SK-N-SH (cell line): ENCODE data around the gene DHRS9. TPM values are rescaled to one million over a fixed set of nuclear protein-coding genes. Genes with fewer than 3 reads are reported as not detected.

Experiments used
- CTCF ChIA-PET: fragments of 300-600, 350-600 bp; formaldehyde crosslinking; extraction: SDS; loops from one replicate; lab custom pipeline; 2021; lab: Yijun Ruan, JAX
- POLR2A ChIA-PET: fragments of 350-600 bp; sonication (Branson Sonifier 250); formaldehyde crosslinking; extraction: SDS; loops from one replicate; lab custom pipeline; 2020; ENCODE audit warnings: antibody characterized with exemption, inconsistent platforms; lab: Yijun Ruan, JAX
- DNase-seq: peaks from one replicate; pipeline ENCODE4 v3.0.0; 2012
- H2AFZ ChIP-seq: fragments of 200-600 bp; sonication (generic); 2 replicates; pipeline ENCODE4 v1.8.1; 2016; ENCODE audit warnings: antibody characterized with exemption, mild to moderate bottlenecking, low read depth
- H3F3A ChIP-seq: fragments of 200-600 bp; sonication (generic); replicated peaks from 2 replicates; pipeline ENCODE3; 2016; ENCODE audit warnings: antibody characterized with exemption, mild to moderate bottlenecking; ENCODE audit not compliant: insufficient read depth
- H3K27ac ChIP-seq, 2 experiments: fragments of 200-500 bp in 1 of 2; fragments of 200-600 bp in 1 of 2; sonication (Bioruptor generic) in 1 of 2; sonication (generic), shearing (Covaris generic) in 1 of 2; 2 replicates each; pipeline versions ENCODE4 v1.5.1 to v1.6.1; 2014 to 2016; ENCODE audit warnings: low read depth in 2 of 2, inconsistent platforms in 1 of 2, low read length in 1 of 2, mild to moderate bottlenecking in 1 of 2, mixed read lengths in 1 of 2
- H3K27me3 ChIP-seq: fragments of 200-600 bp; sonication (generic), shearing (Covaris generic); 2 replicates; pipeline ENCODE4 v1.6.1; 2016; ENCODE audit warnings: mixed run types; ENCODE audit not compliant: insufficient read depth
- H3K36me3 ChIP-seq, 2 experiments: fragments of 200-500 bp in 1 of 2; fragments of 200-600 bp in 1 of 2; sonication (Bioruptor generic) in 1 of 2; sonication (generic) in 1 of 2; replicated peaks in 1 of 2; 2 replicates each; pipeline versions ENCODE3 to v1.5.1; 2014 to 2016; ENCODE audit warnings: low read length in 1 of 2, mild to moderate bottlenecking in 1 of 2; ENCODE audit not compliant: insufficient read depth in 2 of 2, control insufficient read depth in 1 of 2
- H3K4me1 ChIP-seq, 2 experiments: fragments of 200-500 bp in 1 of 2; fragments of 200-600 bp in 1 of 2; sonication (Bioruptor generic) in 1 of 2; sonication (generic), shearing (Covaris generic) in 1 of 2; 2 replicates each; pipeline versions ENCODE4 v1.5.1 to v1.6.1; 2014 to 2016; ENCODE audit warnings: low read depth in 1 of 2, low read length in 1 of 2, mixed run types in 1 of 2; ENCODE audit not compliant: insufficient read depth in 2 of 2, control insufficient read depth in 1 of 2
- H3K4me2 ChIP-seq: fragments of 200-600 bp; sonication (generic), shearing (Covaris generic); 2 replicates; pipeline ENCODE4 v1.6.1; 2017; ENCODE audit warnings: mixed run types
- H3K4me3 ChIP-seq, 2 experiments: fragments of 200-500 bp in 1 of 2; fragments of 200-600 bp in 1 of 2; sonication (Bioruptor generic) in 1 of 2; sonication (generic), shearing (Covaris generic) in 1 of 2; 2 replicates each; pipeline versions ENCODE4 v1.5.1 to v1.8.1; 2014 to 2016; ENCODE audit warnings: low read depth in 2 of 2, inconsistent platforms in 1 of 2, low read length in 1 of 2, mild to moderate bottlenecking in 1 of 2, mixed read lengths in 1 of 2, moderate library complexity in 1 of 2
- H3K79me2 ChIP-seq: fragments of 200-600 bp; sonication (generic); 2 replicates; pipeline ENCODE4 v1.8.1; 2017; ENCODE audit warnings: mild to moderate bottlenecking; ENCODE audit not compliant: insufficient read depth
- H3K9ac ChIP-seq: fragments of 200-600 bp; sonication (generic); 2 replicates; pipeline ENCODE4 v1.6.1; 2017; ENCODE audit warnings: mixed run types
- H3K9me2 ChIP-seq: fragments of 200-600 bp; sonication (generic); 2 replicates; pipeline ENCODE4 v1.6.1; 2017; ENCODE audit warnings: mixed run types
- H3K9me3 ChIP-seq: fragments of 200-600 bp; sonication (generic); 2 replicates; pipeline ENCODE4 v1.6.1; 2017; ENCODE audit warnings: mixed run types, mild to moderate bottlenecking, moderate library complexity
- H4K20me1 ChIP-seq: fragments of 200-600 bp; sonication (generic); 2 replicates; pipeline ENCODE4 v1.6.1; 2017; ENCODE audit warnings: mild to moderate bottlenecking, mixed run types; ENCODE audit not compliant: insufficient read depth
- EP300 ChIP-seq, 2 experiments: IDR thresholded peaks; 2 replicates each; pipeline versions ENCODE4 v1.4.0 to v1.6.1; 2012; ENCODE audit warnings: borderline replicate concordance in 1 of 2, low read depth in 1 of 2, low read length in 1 of 2
- EZH2phosphoT487 ChIP-seq: fragments of 200-600 bp; sonication (generic); IDR thresholded peaks from 2 replicates; pipeline ENCODE4 v1.6.1; 2017; ENCODE audit warnings: low read depth, mixed run types, mild to moderate bottlenecking, antibody characterized with exemption, moderate library complexity, borderline replicate concordance
- FOSL2 ChIP-seq: IDR thresholded peaks from 2 replicates; pipeline ENCODE4 v1.4.0; 2012; ENCODE audit warnings: low read depth, mild to moderate bottlenecking, moderate library complexity, borderline replicate concordance
- FOXJ3 ChIP-seq: sonication (generic); formaldehyde crosslinking; IDR thresholded peaks from 2 replicates; pipeline ENCODE4 v1.5.1; 2020; ENCODE audit warnings: mild to moderate bottlenecking, missing genetic modification reagents
- GABPA ChIP-seq: IDR thresholded peaks from 2 replicates; pipeline ENCODE4 v1.4.0; 2012; ENCODE audit warnings: low read depth, mild to moderate bottlenecking
- MXI1 ChIP-seq: IDR thresholded peaks from 2 replicates; pipeline ENCODE4 v1.6.1; 2012; ENCODE audit warnings: mild to moderate bottlenecking, low read depth, low read length, improper control_type of control experiment
- NFIC ChIP-seq: IDR thresholded peaks from 2 replicates; pipeline ENCODE4 v1.4.0; 2012; ENCODE audit warnings: borderline replicate concordance
- NRF1 ChIP-seq: IDR thresholded peaks from 2 replicates; pipeline ENCODE4 v1.6.1; 2012; ENCODE audit warnings: low read depth, mild to moderate bottlenecking, low read length
- POLR2AphosphoS5 ChIP-seq: IDR thresholded peaks from 2 replicates; pipeline ENCODE4 v1.6.1; 2012; ENCODE audit warnings: low read depth, low read length
- RCOR1 ChIP-seq: fragments of 150-350 bp; IDR thresholded peaks from 2 replicates; pipeline ENCODE4 v1.6.1; 2017; ENCODE audit warnings: antibody characterized with exemption, low read length
- SIN3A ChIP-seq: IDR thresholded peaks from 2 replicates; pipeline ENCODE4 v1.6.1; 2012; ENCODE audit warnings: low read depth, mild to moderate bottlenecking, low read length, moderate library complexity, borderline replicate concordance
- SMC3 ChIP-seq: IDR thresholded peaks from 2 replicates; pipeline ENCODE4 v1.6.1; 2012; ENCODE audit warnings: low read depth, low read length, improper control_type of control experiment
- TEAD4 ChIP-seq: IDR thresholded peaks from 2 replicates; pipeline ENCODE4 v1.4.0; 2012; ENCODE audit warnings: mild to moderate bottlenecking, borderline replicate concordance; ENCODE audit not compliant: insufficient read depth
- YY1 ChIP-seq: IDR thresholded peaks from 2 replicates; pipeline ENCODE4 v1.4.0; 2012; ENCODE audit warnings: low read depth, mild to moderate bottlenecking
- WGBS: methylation state at CpG from one replicate; pipeline ENCODE4 v1.1.6; 2017; ENCODE audit warnings: low lambda C conversion rate; 5-methylcytosine and 5-hydroxymethylcytosine counted together
- polyA plus RNA-seq, 3 experiments: library from polyadenylated mRNA; depleted of rRNA; stranded (reverse); fragments of >200 nt; gene quantifications; 2 replicates each; pipeline ENCODE4 v1.2.3, GENCODE V29; 2012
- TF ChIP-seq, protein P1 (sequence below): fragments of 150-350 bp; IDR thresholded peaks from 2 replicates; pipeline ENCODE4 v1.6.1; 2017; ENCODE audit warnings: antibody characterized with exemption, low read length, low read depth, borderline replicate concordance
- TF ChIP-seq, protein P2 (sequence below): fragments of 200-600 bp; sonication (generic); IDR thresholded peaks from 2 replicates; pipeline ENCODE4 v1.6.1; 2017; ENCODE audit warnings: antibody characterized with exemption, mild to moderate bottlenecking, moderate library complexity
- TF ChIP-seq, protein P3 (sequence below): IDR thresholded peaks from 2 replicates; pipeline ENCODE4 v1.4.0; 2012; ENCODE audit warnings: low read depth

DHRS9 gene
- polyA plus RNA-seq, 1 of the 3 experiments (the other 2 are of a cell fraction): not detected

DNA sequence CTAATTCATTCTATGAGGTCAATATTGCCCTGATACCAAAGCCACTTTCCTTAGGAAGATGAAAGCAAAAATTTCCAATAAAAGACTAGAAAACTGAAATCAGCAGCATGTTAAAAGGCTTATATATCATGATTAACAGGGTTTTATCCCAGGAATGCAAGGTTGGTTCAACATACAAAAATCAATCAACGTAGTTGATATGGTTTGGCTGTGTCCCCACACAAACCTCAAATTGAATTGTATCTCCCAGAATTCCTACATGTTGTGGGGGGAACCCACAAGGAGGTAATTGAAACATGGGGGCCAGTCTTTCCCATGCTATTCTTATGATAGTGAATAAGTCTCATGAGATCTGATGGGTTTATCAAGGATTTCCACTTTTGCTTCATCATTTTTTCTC lies 26.5 kb upstream of the DHRS9 start:
- Histone ChIP-seq H3F3A (no peaks in the 10 kb centered on the region), H3K9me2 (no peaks in the 10 kb centered on the region), H3K9ac (no peak overlapping the region), H3K79me2 (no peaks in the 10 kb centered on the region), H3K4me2 (no peak overlapping the region), H3K27me3 (no peaks in the 10 kb centered on the region), H3K9me3 (no peaks in the 10 kb centered on the region), H2AFZ (no peak overlapping the region), H3K4me1 (no peaks in the 10 kb centered on the region), H3K36me3 (no peaks in the 10 kb centered on the region), H3K27ac (no peak overlapping the region), H4K20me1 (no peaks in the 10 kb centered on the region), H3K4me3 (no peak overlapping the region)
- WGBS: 20% methylated on average over 1 of the region's 1 CpG
- no peak for DNase-seq
- TF ChIP-seq TEAD4 (no peak), NRF1 (no peak), EZH2phosphoT487 (no peak), RCOR1 (no peak), NFIC (no peak), YY1 (no peak), FOSL2 (no peak), SMC3 (no peak), SIN3A (no peak), POLR2AphosphoS5 (no peak), FOXJ3 (CRISPR knock-in tag) (no peak), EP300 (IDR thresholded peaks at IDR 0.05; ENCODE audit: borderline replicate concordance in 1 of 2, low read depth in 1 of 2, low read length in 1 of 2) (no peak)
- TF ChIP-seq, protein P1, sequence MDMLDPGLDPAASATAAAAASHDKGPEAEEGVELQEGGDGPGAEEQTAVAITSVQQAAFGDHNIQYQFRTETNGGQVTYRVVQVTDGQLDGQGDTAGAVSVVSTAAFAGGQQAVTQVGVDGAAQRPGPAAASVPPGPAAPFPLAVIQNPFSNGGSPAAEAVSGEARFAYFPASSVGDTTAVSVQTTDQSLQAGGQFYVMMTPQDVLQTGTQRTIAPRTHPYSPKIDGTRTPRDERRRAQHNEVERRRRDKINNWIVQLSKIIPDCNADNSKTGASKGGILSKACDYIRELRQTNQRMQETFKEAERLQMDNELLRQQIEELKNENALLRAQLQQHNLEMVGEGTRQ: no peak
- TF ChIP-seq, protein P2, sequence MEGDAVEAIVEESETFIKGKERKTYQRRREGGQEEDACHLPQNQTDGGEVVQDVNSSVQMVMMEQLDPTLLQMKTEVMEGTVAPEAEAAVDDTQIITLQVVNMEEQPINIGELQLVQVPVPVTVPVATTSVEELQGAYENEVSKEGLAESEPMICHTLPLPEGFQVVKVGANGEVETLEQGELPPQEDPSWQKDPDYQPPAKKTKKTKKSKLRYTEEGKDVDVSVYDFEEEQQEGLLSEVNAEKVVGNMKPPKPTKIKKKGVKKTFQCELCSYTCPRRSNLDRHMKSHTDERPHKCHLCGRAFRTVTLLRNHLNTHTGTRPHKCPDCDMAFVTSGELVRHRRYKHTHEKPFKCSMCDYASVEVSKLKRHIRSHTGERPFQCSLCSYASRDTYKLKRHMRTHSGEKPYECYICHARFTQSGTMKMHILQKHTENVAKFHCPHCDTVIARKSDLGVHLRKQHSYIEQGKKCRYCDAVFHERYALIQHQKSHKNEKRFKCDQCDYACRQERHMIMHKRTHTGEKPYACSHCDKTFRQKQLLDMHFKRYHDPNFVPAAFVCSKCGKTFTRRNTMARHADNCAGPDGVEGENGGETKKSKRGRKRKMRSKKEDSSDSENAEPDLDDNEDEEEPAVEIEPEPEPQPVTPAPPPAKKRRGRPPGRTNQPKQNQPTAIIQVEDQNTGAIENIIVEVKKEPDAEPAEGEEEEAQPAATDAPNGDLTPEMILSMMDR: no peak
- CTCF ChIA-PET: no interaction called here
- POLR2A ChIA-PET: no interaction called here

DNA sequence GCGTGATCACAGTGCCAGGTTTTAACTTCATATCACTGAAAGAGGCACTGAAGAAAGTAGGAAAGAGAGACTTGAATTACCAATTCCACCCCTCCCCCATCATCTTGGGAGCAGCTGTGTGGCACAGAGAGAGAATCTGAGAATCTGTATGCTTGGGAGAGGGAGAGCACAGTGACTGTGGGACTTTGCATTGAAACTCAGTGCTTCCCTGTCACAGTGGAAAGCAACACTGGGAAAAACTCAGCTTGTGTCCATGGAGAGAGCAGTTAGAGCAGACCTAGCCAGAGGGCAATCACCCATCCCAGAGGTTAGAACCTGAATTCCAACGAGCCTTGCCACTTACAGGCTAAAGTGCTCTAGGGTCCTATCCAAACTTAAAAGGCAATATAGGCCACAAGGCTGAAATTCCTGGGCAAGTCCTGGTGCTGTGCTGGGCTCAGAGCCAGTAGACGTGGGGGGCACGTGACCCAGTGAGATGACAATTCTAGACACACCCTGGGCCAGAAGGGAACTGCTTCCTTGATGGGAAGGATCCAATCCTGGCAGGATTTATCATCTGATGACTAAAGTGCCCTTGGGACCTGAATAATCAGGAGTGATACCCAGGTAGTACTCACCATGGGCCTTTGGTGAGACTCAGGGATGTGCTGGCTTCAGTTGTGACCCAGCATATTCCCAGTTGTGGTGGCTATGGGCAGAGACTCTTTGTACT lies 22.8 kb upstream of the DHRS9 start:
- 21% methylated on average over 4 of the region's 4 CpGs for WGBS
- DNase-seq: no peak
- Histone ChIP-seq H3K27ac (no peak overlapping the region), H3K9ac (no peak overlapping the region), H3K4me2 (no peak overlapping the region), H3K9me3 (no peaks in the 10 kb centered on the region), H3F3A (no peaks in the 10 kb centered on the region), H2AFZ (no peak overlapping the region), H3K36me3 (no peaks in the 10 kb centered on the region), H3K27me3 (no peaks in the 10 kb centered on the region), H3K9me2 (no peaks in the 10 kb centered on the region), H4K20me1 (no peaks in the 10 kb centered on the region), H3K4me3 (no peak overlapping the region), H3K79me2 (no peaks in the 10 kb centered on the region), H3K4me1 (no peaks in the 10 kb centered on the region)
- CTCF ChIA-PET: no interaction called here
- POLR2A ChIA-PET: no interaction called here
- TF ChIP-seq SMC3: no peak
- TF ChIP-seq, protein P3, sequence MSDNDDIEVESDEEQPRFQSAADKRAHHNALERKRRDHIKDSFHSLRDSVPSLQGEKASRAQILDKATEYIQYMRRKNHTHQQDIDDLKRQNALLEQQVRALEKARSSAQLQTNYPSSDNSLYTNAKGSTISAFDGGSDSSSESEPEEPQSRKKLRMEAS: no peak
- TF ChIP-seq, protein P2: no peak
- TF ChIP-seq EZH2phosphoT487: no peak
- no peak for TF ChIP-seq GABPA
- no peak for TF ChIP-seq MXI1
